Measurements from ENCODE around the gene STXBP1. TPM values are rescaled to one million over a fixed set of nuclear protein-coding genes. Genes with fewer than 3 reads are reported as not detected.
A peak's percentile ranks its signal among the peaks of the same experiment; 100 is the strongest.

The STXBP1 gene
- total and polyA plus RNA-seq, 9 donors: 5.3 to 19.5 (median 13.1) TPM

DNA sequence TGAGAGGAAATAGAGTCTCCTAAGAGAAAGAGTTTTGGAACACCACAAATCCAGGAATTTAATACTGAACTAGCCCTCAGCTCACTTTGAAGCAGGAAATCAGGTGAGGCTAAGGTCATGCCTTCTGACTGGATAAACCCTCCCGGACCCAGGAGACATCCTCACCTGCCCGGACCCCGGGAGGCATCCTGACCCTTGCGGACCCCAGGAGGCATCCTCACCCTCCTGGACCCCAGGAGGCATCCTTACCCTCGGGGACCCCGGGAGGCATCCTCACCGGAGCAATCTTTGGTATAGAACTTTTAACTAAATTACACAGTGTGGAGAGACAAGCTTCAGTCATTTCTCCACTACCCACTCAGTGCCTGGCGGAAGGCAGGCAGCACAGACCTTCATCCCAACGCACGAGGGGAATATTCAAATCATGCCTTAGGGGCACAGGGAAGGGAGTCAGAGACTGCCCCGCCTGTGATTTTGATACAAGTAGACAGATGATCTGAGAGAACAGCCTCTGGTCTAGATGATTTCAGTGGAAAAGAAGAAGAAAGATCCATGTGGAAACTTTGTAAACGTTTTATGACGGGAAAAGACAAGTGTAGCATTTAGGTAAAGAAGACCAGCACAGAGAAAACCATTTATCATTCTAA, 21.3 kb downstream of the STXBP1 start:
- Histone ChIP-seq H3K27me3 (ENCODE audit: control insufficient read depth, insufficient read depth, low read length) (no peaks in the 10 kb centered on the region), H3K36me3 (ENCODE audit: control insufficient read depth, insufficient read depth, low read length) (no peaks in the 10 kb centered on the region), H3K27ac (ENCODE audit: low read length) (peak overlapping the region; percentile 0), H3K4me1 (ENCODE audit: control insufficient read depth, insufficient read depth, low read length) (peaks cover 15% of the 10 kb centered on the region), H3K9me3 (replicated peaks; ENCODE audit: control insufficient read depth, low read depth, low read length) (no peaks in the 10 kb centered on the region), H3K4me3 (ENCODE audit: low read length) (no peak overlapping the region)
- no peak for DNase-seq
- 53% methylated on average over 3 of the region's 13 CpGs for WGBS (ENCODE audit: insufficient coverage)

DNA sequence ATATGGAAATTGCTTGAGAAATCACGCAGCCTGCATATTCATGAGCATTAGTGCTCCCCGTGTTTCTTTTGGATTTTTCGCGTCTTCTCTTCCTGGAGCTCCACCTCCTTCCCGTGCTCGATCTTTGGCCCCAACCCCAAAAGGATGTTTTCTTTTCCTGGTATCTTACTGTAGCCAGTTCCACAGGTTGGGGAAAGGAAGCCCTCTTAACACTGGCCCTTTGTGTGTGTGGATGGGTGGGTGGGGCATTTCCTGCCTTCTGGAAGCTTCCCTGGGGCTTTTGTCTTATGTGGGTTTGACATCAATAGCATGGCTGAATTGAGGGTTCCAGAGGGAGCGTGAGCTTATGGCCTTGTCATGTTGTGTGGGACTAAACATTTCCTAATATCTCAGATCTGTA, 21.9 kb downstream of the STXBP1 start:
- no peak for DNase-seq
- Histone ChIP-seq H3K27me3 (ENCODE audit: control insufficient read depth, insufficient read depth, low read length) (no peaks in the 10 kb centered on the region), H3K4me3 (ENCODE audit: low read length) (no peak overlapping the region), H3K9me3 (replicated peaks; ENCODE audit: control insufficient read depth, low read depth, low read length) (no peaks in the 10 kb centered on the region), H3K36me3 (ENCODE audit: control insufficient read depth, insufficient read depth, low read length) (no peaks in the 10 kb centered on the region), H3K4me1 (ENCODE audit: control insufficient read depth, insufficient read depth, low read length) (peaks cover 11% of the 10 kb centered on the region), H3K27ac (ENCODE audit: low read length) (no peak overlapping the region)
- 77% methylated on average over 5 of the region's 7 CpGs for WGBS (ENCODE audit: insufficient coverage)

DNA sequence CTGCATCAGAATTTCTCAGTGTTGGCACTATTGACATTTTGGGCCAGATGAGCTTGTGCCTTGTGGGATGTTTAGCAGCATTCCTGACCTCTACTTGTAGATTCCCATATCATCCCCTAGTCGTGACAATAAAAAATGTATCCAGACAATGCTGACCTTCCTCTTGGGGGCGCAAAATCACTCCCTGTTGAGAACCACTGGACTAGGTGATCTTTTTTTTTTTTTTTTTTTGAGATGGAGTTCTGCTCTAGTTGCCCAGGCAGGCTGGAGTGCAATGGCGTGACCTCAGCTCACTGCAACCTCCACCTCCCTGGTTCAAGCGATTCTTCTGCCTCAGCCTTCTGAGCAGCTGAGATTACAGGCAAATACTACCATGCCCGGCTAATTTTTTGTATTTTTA, 22.6 kb downstream of the STXBP1 start:
- DNase-seq: no peak
- no CpG with 5 or more reads among the region's 5 CpGs for WGBS (ENCODE audit: insufficient coverage)
- H3K4me3 ChIP-seq (ENCODE audit: low read length): no peak overlapping the region
- H3K27me3 ChIP-seq (ENCODE audit: control insufficient read depth, insufficient read depth, low read length): no peaks in the 10 kb centered on the region
- H3K27ac ChIP-seq (ENCODE audit: low read length): no peak overlapping the region
- H3K9me3 ChIP-seq (replicated peaks; ENCODE audit: control insufficient read depth, low read depth, low read length): no peaks in the 10 kb centered on the region
- H3K4me1 ChIP-seq (ENCODE audit: control insufficient read depth, insufficient read depth, low read length): peaks cover 4% of the 10 kb centered on the region
- no peaks in the 10 kb centered on the region for H3K36me3 ChIP-seq (ENCODE audit: control insufficient read depth, insufficient read depth, low read length)

DNA sequence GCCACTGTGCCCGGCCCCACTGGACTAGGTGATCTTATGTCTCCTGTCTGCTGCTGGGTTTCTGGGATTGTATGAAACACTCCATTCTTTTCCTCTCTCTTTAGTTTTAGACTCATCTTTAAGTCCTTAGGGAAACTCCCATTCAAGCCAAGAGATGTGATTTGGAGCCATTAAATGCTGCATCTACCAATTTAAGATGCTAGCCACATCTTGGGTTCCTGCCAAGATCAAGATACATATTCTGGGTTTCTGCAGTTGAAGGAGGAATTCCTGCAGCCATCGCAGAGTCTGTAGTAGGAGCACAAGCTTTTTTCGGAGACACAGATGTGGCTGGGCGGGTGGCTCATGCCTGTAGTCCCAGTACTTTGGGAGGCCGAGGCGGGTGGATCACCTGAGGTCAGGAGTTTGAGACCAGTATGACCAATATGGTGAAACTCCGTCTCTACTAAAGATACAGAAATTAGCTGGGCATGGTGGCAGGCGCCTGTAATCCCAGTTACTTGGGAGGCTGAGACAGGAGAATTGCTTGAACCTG, 23.2 kb downstream of the STXBP1 start:
- DNase-seq: no peak
- H3K4me3 ChIP-seq (ENCODE audit: low read length): no peak overlapping the region
- no peaks in the 10 kb centered on the region for H3K27me3 ChIP-seq (ENCODE audit: control insufficient read depth, insufficient read depth, low read length)
- H3K27ac ChIP-seq (ENCODE audit: low read length): no peak overlapping the region
- H3K9me3 ChIP-seq (replicated peaks; ENCODE audit: control insufficient read depth, low read depth, low read length): no peaks in the 10 kb centered on the region
- H3K36me3 ChIP-seq (ENCODE audit: control insufficient read depth, insufficient read depth, low read length): no peaks in the 10 kb centered on the region
- WGBS (ENCODE audit: insufficient coverage): 88% methylated on average over 7 of the region's 8 CpGs
- peaks cover 2% of the 10 kb centered on the region for H3K4me1 ChIP-seq (ENCODE audit: control insufficient read depth, insufficient read depth, low read length)

DNA sequence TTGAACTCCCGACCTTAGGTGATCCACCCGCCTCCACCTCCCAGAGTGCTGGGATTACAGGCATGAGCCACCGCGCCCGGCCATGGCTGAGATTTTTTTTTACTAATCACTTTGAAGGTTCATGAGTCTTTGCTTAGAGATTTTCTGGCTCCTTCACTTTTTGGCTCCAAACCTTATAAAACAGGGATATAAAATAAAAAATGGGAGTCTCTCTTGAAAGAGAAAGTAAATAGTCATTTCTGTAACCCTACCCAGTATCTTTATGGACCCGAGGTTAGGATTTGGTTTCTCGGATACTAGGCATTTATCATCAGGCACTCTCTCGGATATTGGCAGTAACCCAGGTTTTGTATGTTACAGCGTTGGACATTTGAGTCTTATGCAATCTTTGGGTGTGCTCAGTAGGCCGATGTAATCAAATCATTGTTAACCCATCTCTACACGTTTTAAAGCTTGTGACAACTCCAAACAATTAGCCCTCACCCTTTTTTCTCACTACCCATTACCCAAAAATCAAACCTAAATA, 25.3 kb downstream of the STXBP1 start:
- 0% methylated on average over 2 of the region's 11 CpGs for WGBS (ENCODE audit: insufficient coverage)
- Histone ChIP-seq H3K27ac (ENCODE audit: low read length) (peak overlapping the region; percentile 31), H3K27me3 (ENCODE audit: control insufficient read depth, insufficient read depth, low read length) (no peaks in the 10 kb centered on the region), H3K4me1 (ENCODE audit: control insufficient read depth, insufficient read depth, low read length) (peaks cover 2% of the 10 kb centered on the region), H3K36me3 (ENCODE audit: control insufficient read depth, insufficient read depth, low read length) (no peaks in the 10 kb centered on the region), H3K9me3 (replicated peaks; ENCODE audit: control insufficient read depth, low read depth, low read length) (no peaks in the 10 kb centered on the region), H3K4me3 (ENCODE audit: low read length) (no peak overlapping the region)
- DNase-seq: peak; percentile 82

DNA sequence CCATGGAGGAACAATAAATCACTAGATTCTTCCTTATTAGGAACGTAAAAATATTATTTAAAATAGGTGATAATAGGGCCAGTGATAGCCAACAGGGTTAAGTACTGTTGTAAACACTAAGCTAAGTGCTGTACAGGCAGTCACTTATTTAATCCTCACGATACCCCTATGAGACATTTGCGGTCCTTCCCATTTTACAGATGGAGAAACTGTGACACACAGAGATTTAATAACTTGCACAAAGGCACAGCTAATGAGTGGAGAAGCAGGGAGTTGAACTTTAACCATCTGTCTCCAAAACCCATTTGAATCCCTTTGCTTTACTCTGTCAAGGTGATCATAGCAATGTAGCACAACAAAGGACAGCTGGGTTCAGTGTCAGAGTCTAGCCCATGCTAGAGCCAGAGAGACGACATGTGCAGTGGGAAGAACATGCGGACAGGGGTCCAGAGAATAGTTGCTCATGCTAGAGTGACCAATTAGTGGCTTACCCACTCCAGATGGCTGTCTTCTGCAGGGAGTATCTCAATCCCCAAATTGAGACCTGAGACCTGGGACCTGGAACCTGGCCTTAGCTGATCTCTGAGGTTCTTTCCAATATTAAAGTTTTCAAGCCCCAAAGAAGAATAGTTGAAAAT, 28.9 kb downstream of the STXBP1 start:
- no peak for DNase-seq
- H3K27me3 ChIP-seq (ENCODE audit: control insufficient read depth, insufficient read depth, low read length): no peaks in the 10 kb centered on the region
- no peak overlapping the region for H3K4me3 ChIP-seq (ENCODE audit: low read length)
- H3K9me3 ChIP-seq (replicated peaks; ENCODE audit: control insufficient read depth, low read depth, low read length): no peaks in the 10 kb centered on the region
- H3K4me1 ChIP-seq (ENCODE audit: control insufficient read depth, insufficient read depth, low read length): peaks cover 7% of the 10 kb centered on the region
- WGBS (ENCODE audit: insufficient coverage): 58% methylated on average over 2 of the region's 5 CpGs
- H3K27ac ChIP-seq (ENCODE audit: low read length): no peak overlapping the region
- no peaks in the 10 kb centered on the region for H3K36me3 ChIP-seq (ENCODE audit: control insufficient read depth, insufficient read depth, low read length)

DNA sequence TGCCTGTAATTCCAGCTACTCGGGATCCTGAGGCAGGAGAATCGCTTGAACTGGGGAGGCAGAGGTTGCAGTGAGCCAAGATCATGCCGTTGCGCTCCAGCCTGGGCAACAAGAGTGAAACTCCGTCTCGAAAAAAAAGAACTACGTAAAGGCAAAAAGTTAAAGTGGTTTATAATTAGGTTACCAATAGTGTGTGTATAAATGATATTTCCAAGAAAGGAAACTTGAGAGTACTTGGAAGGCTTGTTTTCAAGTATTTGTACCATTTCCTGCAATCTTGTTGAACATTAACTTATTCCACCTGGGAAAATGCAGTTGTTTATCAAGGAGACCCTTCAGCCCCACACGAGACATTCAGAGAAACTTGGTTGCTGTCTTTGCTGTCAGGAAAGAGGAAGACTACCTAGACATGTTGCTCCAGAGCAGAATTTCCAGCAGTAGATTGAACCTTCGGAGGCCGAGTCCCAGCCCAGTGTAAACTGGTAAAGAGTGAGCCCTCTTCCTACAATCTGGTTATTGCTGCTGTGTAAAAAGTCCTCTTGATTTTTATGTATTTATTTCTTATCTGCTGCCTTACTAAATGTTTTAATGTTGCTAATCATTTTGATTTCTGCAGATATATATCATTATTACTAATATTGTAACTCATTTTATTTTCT, 30.1 kb downstream of the STXBP1 start:
- no peaks in the 10 kb centered on the region for H3K9me3 ChIP-seq (replicated peaks; ENCODE audit: control insufficient read depth, low read depth, low read length)
- no peak overlapping the region for H3K4me3 ChIP-seq (ENCODE audit: low read length)
- H3K27ac ChIP-seq (ENCODE audit: low read length): no peak overlapping the region
- H3K36me3 ChIP-seq (ENCODE audit: control insufficient read depth, insufficient read depth, low read length): no peaks in the 10 kb centered on the region
- H3K27me3 ChIP-seq (ENCODE audit: control insufficient read depth, insufficient read depth, low read length): no peaks in the 10 kb centered on the region
- DNase-seq: no peak
- WGBS (ENCODE audit: insufficient coverage): 39% methylated on average over 7 of the region's 10 CpGs
- peaks cover 7% of the 10 kb centered on the region for H3K4me1 ChIP-seq (ENCODE audit: control insufficient read depth, insufficient read depth, low read length)

DNA sequence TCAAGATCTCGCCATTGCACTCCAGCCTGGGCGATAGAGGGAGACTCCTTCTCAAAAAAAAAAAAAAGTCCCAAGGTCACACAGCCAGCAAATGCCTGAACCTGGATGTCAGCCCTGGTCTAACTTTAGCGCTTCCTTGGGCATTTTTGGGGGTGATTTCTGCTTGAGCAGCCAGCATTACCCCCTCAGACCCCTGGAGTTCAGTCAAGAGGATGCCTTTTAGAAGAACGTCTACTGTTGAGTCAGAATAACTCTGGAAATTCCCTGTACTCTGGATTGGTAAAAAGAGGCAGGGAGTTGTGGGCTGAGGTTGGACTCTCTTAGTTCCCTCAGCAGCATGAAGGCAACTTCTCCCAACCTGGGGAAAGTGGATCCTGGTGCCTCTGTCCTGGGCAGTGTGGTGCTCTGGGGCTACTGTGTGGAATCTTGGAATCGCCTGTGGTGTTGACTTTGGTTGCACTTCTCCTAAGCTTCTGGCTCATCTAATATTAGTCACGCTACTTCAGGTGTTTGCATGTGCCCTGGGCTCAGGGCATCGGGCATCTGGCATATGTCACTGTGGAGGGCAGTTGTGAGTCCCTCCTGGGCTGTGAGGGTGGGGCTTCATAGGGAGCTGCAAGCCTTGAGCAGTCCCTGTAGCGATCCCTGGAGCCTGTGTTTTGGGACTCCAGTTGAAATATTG, 32.2 kb downstream of the STXBP1 start:
- H3K27ac ChIP-seq (ENCODE audit: low read length): no peak overlapping the region
- H3K27me3 ChIP-seq (ENCODE audit: control insufficient read depth, insufficient read depth, low read length): no peaks in the 10 kb centered on the region
- H3K9me3 ChIP-seq (replicated peaks; ENCODE audit: control insufficient read depth, low read depth, low read length): no peaks in the 10 kb centered on the region
- H3K4me3 ChIP-seq (ENCODE audit: low read length): no peak overlapping the region
- peaks cover 7% of the 10 kb centered on the region for H3K4me1 ChIP-seq (ENCODE audit: control insufficient read depth, insufficient read depth, low read length)
- WGBS (ENCODE audit: insufficient coverage): 97% methylated on average over 5 of the region's 8 CpGs
- no peak for DNase-seq
- H3K36me3 ChIP-seq (ENCODE audit: control insufficient read depth, insufficient read depth, low read length): no peaks in the 10 kb centered on the region

DNA sequence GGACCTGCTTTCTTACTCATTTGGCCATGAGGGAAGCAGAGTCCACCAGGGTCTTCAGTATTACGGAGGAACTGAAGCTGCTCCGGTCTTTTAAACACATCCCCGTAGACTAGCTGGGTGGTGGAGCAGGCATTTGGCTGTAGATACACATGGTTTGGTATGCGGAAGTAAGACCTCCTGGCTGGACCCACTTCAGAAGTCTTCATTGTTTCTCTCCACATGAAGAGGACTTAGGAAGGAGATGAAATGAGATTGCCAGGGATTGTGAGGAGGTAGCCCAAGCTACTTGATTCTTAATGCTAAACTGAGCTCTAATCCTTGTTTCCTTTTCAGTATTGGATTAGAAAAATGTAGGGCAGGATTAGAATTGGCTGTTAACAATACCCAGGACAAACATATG, 32.9 kb downstream of the STXBP1 start:
- no peaks in the 10 kb centered on the region for H3K9me3 ChIP-seq (replicated peaks; ENCODE audit: control insufficient read depth, low read depth, low read length)
- no peak overlapping the region for H3K4me3 ChIP-seq (ENCODE audit: low read length)
- no peaks in the 10 kb centered on the region for H3K36me3 ChIP-seq (ENCODE audit: control insufficient read depth, insufficient read depth, low read length)
- no peak overlapping the region for H3K27ac ChIP-seq (ENCODE audit: low read length)
- no CpG with 5 or more reads among the region's 4 CpGs for WGBS (ENCODE audit: insufficient coverage)
- peaks cover 7% of the 10 kb centered on the region for H3K4me1 ChIP-seq (ENCODE audit: control insufficient read depth, insufficient read depth, low read length)
- H3K27me3 ChIP-seq (ENCODE audit: control insufficient read depth, insufficient read depth, low read length): no peaks in the 10 kb centered on the region
- DNase-seq: no peak

DNA sequence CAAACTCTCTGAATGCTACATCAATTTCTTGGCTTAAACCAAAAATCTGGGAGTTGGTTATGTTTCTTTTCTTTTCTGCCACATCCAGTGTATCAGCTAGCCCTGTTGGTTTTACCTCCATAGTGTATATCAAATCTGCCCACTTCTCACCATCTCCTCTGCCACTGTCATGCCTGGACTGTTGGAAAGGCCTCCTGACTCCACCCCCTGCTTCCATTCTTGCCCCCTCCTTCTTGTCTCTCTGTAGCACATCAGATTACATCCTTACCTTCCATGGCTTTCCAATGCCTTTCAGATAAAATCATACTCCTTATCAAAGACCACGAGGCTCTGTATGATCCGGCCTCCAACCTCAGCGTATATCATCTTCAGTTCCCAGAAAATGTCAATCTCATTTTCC, 35.4 kb downstream of the STXBP1 start:
- no peaks in the 10 kb centered on the region for H3K27me3 ChIP-seq (ENCODE audit: control insufficient read depth, insufficient read depth, low read length)
- H3K27ac ChIP-seq (ENCODE audit: low read length): no peak overlapping the region
- no peaks in the 10 kb centered on the region for H3K9me3 ChIP-seq (replicated peaks; ENCODE audit: control insufficient read depth, low read depth, low read length)
- no peak for DNase-seq
- peaks cover 2% of the 10 kb centered on the region for H3K36me3 ChIP-seq (ENCODE audit: control insufficient read depth, insufficient read depth, low read length)
- 82% methylated on average over 3 of the region's 3 CpGs for WGBS (ENCODE audit: insufficient coverage)
- no peak overlapping the region for H3K4me3 ChIP-seq (ENCODE audit: low read length)
- peaks cover 7% of the 10 kb centered on the region for H3K4me1 ChIP-seq (ENCODE audit: control insufficient read depth, insufficient read depth, low read length)
